GM12878 (cell line): Measurements from ENCODE around the gene ADH7. TPM values are rescaled to one million over a fixed set of nuclear protein-coding genes. Genes with fewer than 3 reads are reported as not detected.

Source experiments
- ATAC-seq: fragments of 200-7000 bp; cut with Tn5 transposase; 3 replicates; pipeline ENCODE4 v1.9.1; 2020; ENCODE audit warnings: mild to moderate bottlenecking, moderate library complexity
- BruUV-seq: library from RNA; stranded (reverse); fragments of 400-500 nt; replicated peaks from 2 replicates; lab custom pipeline; 2021; lab: Mats Ljungman, UMichigan
- CTCF ChIA-PET: fragments of 300-600 bp; sonication (Branson Sonifier 250); formaldehyde crosslinking; extraction: SDS; loops from one replicate; lab custom pipeline; 2021; ENCODE audit warnings: inconsistent platforms; lab: Yijun Ruan, JAX
- POLR2A ChIA-PET: fragments of 350-600 bp; formaldehyde crosslinking; extraction: SDS; loops from one replicate; lab custom pipeline; 2021; ENCODE audit warnings: inconsistent platforms; lab: Charles Lee
- RAD21 ChIA-PET: fragments of 300-600 bp; sonication (Branson Sonifier 250); formaldehyde crosslinking; loops from one replicate; lab custom pipeline; 2023; ENCODE audit warnings: antibody characterized with exemption; ENCODE audit not compliant: unreplicated experiment; lab: Charles Lee
- SMC1A ChIA-PET: fragments of 300-600 bp; sonication (Branson Sonifier 250); formaldehyde crosslinking; loops from one replicate; lab custom pipeline; 2023; ENCODE audit not compliant: unreplicated experiment, uncharacterized antibody; lab: Charles Lee
- DNase-seq: peaks from one replicate; pipeline ENCODE4 v3.0.0-alpha.2; 2011; ENCODE audit warnings: low read depth, low spot score
- FAIRE-seq: peaks from 3 replicates; lab custom pipeline; 2011; peaks lifted over from hg19 to GRCh38; lab: Jason Lieb, UNC
- H2AFZ ChIP-seq: 2 replicates; pipeline ENCODE4 v1.6.0; 2011; ENCODE audit warnings: low read depth, low read length, control low read depth; ENCODE audit not compliant: control insufficient read depth
- H3K27ac ChIP-seq: 2 replicates; pipeline ENCODE4 v1.5.1; 2011; ENCODE audit warnings: control low read depth; ENCODE audit not compliant: control insufficient read depth, insufficient read depth
- H3K27me3 ChIP-seq, 2 experiments: replicated peaks in 1 of 2; 2 replicates each; pipeline versions ENCODE4 v1.6.0 to v1.6.1; 2011; ENCODE audit warnings: low read length in 1 of 2; ENCODE audit not compliant: control insufficient read depth in 2 of 2, insufficient read depth in 2 of 2
- H3K36me3 ChIP-seq, 2 experiments: 2 replicates each; pipeline ENCODE4 v1.5.1; 2011; ENCODE audit warnings: low read length in 1 of 2; ENCODE audit not compliant: control insufficient read depth in 2 of 2, insufficient read depth in 2 of 2
- H3K4me1 ChIP-seq: 2 replicates; pipeline ENCODE4 v1.6.1; 2011; ENCODE audit warnings: mild to moderate bottlenecking, low read length, moderate library complexity, mixed read lengths; ENCODE audit not compliant: control insufficient read depth, insufficient read depth
- H3K4me2 ChIP-seq: 2 replicates; pipeline ENCODE4 v1.6.0; 2011; ENCODE audit warnings: control low read depth; ENCODE audit not compliant: control insufficient read depth, insufficient read depth
- H3K4me3 ChIP-seq: fragments of 200-600 bp; sonication (generic); 2 replicates; pipeline ENCODE4 v1.5.1; 2016
- H3K79me2 ChIP-seq: 2 replicates; pipeline ENCODE4 v1.6.0; 2011; ENCODE audit warnings: low read length; ENCODE audit not compliant: control insufficient read depth, insufficient read depth
- H3K9ac ChIP-seq: 2 replicates; pipeline ENCODE4 v1.8.0; 2011; ENCODE audit warnings: low read length, control low read depth, mixed read lengths; ENCODE audit not compliant: control insufficient read depth, insufficient read depth
- H3K9me3 ChIP-seq: replicated peaks from 3 replicates; pipeline ENCODE4 v1.5.1; 2011; ENCODE audit warnings: mild to moderate bottlenecking, low read length; ENCODE audit not compliant: control insufficient read depth, insufficient read depth
- H4K20me1 ChIP-seq: 2 replicates; pipeline ENCODE4 v1.6.0; 2011; ENCODE audit not compliant: control insufficient read depth, insufficient read depth
- CHD1 ChIP-seq: IDR thresholded peaks from 2 replicates; pipeline ENCODE4 v1.6.1; 2012; ENCODE audit warnings: low read depth, low read length, improper control_type of control experiment
- DPF2 ChIP-seq: fragments of 450-650 bp; IDR thresholded peaks from 2 replicates; pipeline ENCODE4 v1.6.1; 2017; ENCODE audit warnings: mild to moderate bottlenecking
- NBN ChIP-seq: fragments of 450-650 bp; IDR thresholded peaks from 2 replicates; pipeline ENCODE4 v1.6.1; 2016
- NFXL1 ChIP-seq: fragments of 450-650 bp; IDR thresholded peaks from 2 replicates; pipeline ENCODE4 v1.6.1; 2017; ENCODE audit warnings: antibody characterized with exemption, mild to moderate bottlenecking, borderline replicate concordance
- NR2C2 ChIP-seq: IDR thresholded peaks from 2 replicates; pipeline ENCODE4 v1.6.1; 2011; ENCODE audit warnings: borderline replicate concordance, low read depth; ENCODE audit not compliant: control insufficient read depth, insufficient read length
- RBBP5 ChIP-seq: fragments of 200-600 bp; sonication (generic); conservative IDR thresholded peaks from 2 replicates; pipeline ENCODE4 v1.6.1; 2016
- RELB ChIP-seq: fragments of 450-650 bp; IDR thresholded peaks from 2 replicates; pipeline ENCODE4 v1.6.1; 2017; ENCODE audit warnings: low read depth, mild to moderate bottlenecking, moderate library complexity
- SMARCA5 ChIP-seq: fragments of 450-650 bp; IDR thresholded peaks from 2 replicates; pipeline ENCODE4 v1.6.1; 2017; ENCODE audit warnings: mild to moderate bottlenecking
- TARDBP ChIP-seq: IDR thresholded peaks from 2 replicates; pipeline ENCODE4 v1.6.1; 2016; ENCODE audit warnings: borderline replicate concordance
- WGBS: methylation state at CpG from one replicate; pipeline ENCODE4 v1.1.6; 2016; ENCODE audit warnings: low lambda C conversion rate; ENCODE audit not compliant: insufficient replicate concordance, insufficient coverage; ENCODE audit errors: missing lambda C conversion rate; 5-methylcytosine and 5-hydroxymethylcytosine counted together
- in situ Hi-C: fragments of 300-500 bp; cut with MboI; formaldehyde crosslinking; loops from 9 replicates; pipeline ENCODE4 v1.14.3; 2018; ENCODE audit warnings: mixed read lengths
- intact Hi-C: fragments of 100-400 bp; cut with micrococcal nuclease; formaldehyde crosslinking; loops from one replicate; pipeline ENCODE4 v1.14.2; 2022; ENCODE audit not compliant: unreplicated experiment
- polyA plus RNA-seq, 11 experiments: library from polyadenylated mRNA; depleted of rRNA in 4 of 11; unstranded in 6 of 11; stranded (reverse) in 5 of 11; fragments of >200 nt; fragmentation: Nextera tagmentation in 4 of 11; fragmentation: Illumina TruSeq in 1 of 11; extraction: Ambion mirVana in 4 of 11; extraction: Trizol in 1 of 11; gene quantifications; 1 replicate in 1 of 11; 2 replicates in 10 of 11; pipeline versions ENCODE4 v1.2.1 to v1.2.3, GENCODE V29; 2011 to 2016; ENCODE audit warnings: inconsistent platforms in 2 of 11, missing spikeins in 2 of 11, low read depth in 1 of 11
- total RNA-seq, 4 experiments: library from RNA; depleted of rRNA in 3 of 4; stranded (reverse); fragments of >200 nt in 3 of 4; fragmentation: Illumina TruSeq in 1 of 4; extraction: Trizol in 1 of 4; gene quantifications; 2 replicates each; pipeline versions ENCODE4 v1.2.1 to v1.2.3, GENCODE V29; 2013 to 2021

ADH7 gene
- total and polyA plus RNA-seq, 10 of the 15 experiments (the other 5 are each of a cell fraction or from before 2014, with no cell fraction given), result not detected

GRCh38 chr4:99400831-99401230 lies 34.3 kb downstream of the ADH7 start:
- ChIA-PET CTCF (no interaction called here), POLR2A (no interaction called here), SMC1A (interaction anchor here (1.4 to 1.5 kb wide), 2 partner anchors 14 to 344 kb away, joined by 3 to 4 read pairs; no protein-coding TSS in a partner anchor), RAD21 (no interaction called here)
- no peak overlapping the region for H3K4me3 ChIP-seq
- no peak overlapping the region for H3K27ac ChIP-seq
- DNase-seq (no peak), FAIRE-seq (no peak), ATAC-seq (no peak)
- in situ Hi-C loops (loop anchor here (5.0 to 25.0 kb wide), 3 partner anchors 279 to 939 kb away; partner anchors contain the start of gene METAP1), intact Hi-C loops (loop anchor here (5.0 to 10.0 kb wide), 2 partner anchors 1139 to 1256 kb away; partner anchors contain the start of genes RAP1GDS1 and STPG2)
- no peak overlapping the region for H3K9ac ChIP-seq
- TF ChIP-seq NBN (no peak), DPF2 (no peak), RELB (no peak), TARDBP (no peak)
- BruUV-seq, result no TSS peak
- H4K20me1 ChIP-seq, result no peaks in the 10 kb centered on the region
- no peaks in the 10 kb centered on the region for H3K27me3 ChIP-seq
- no peaks in the 10 kb centered on the region for H3K9me3 ChIP-seq
- H2AFZ ChIP-seq, result no peak overlapping the region
- H3K4me1 ChIP-seq, result peaks cover 16% of the 10 kb centered on the region
- H3K36me3 ChIP-seq, result no peaks in the 10 kb centered on the region
- H3K79me2 ChIP-seq, result no peaks in the 10 kb centered on the region
- H3K4me2 ChIP-seq, result no peak overlapping the region

GRCh38 chr4:99399017-99399416 lies 36.1 kb downstream of the ADH7 start:
- ChIA-PET SMC1A (no interaction called here), RAD21 (no interaction called here), CTCF (no interaction called here), POLR2A (interaction anchor here (1.3 kb wide), 1 partner anchor 16 kb away, joined by 4 read pairs; no protein-coding TSS in a partner anchor)
- H3K79me2 ChIP-seq, result no peaks in the 10 kb centered on the region
- no peaks in the 10 kb centered on the region for H3K36me3 ChIP-seq
- H3K27ac ChIP-seq, result no peak overlapping the region
- FAIRE-seq (no peak), ATAC-seq (no peak), DNase-seq (no peak)
- no peaks in the 10 kb centered on the region for H3K27me3 ChIP-seq
- H4K20me1 ChIP-seq, result no peaks in the 10 kb centered on the region
- in situ Hi-C loops, result no loop called here
- no peak overlapping the region for H2AFZ ChIP-seq
- no peak overlapping the region for H3K4me3 ChIP-seq
- no peak overlapping the region for H3K9ac ChIP-seq
- no peaks in the 10 kb centered on the region for H3K9me3 ChIP-seq
- WGBS, result 0% methylated on average over 1 of the region's 1 CpG
- intact Hi-C loops, result no loop called here
- H3K4me2 ChIP-seq, result no peak overlapping the region
- no TSS peak for BruUV-seq
- peaks cover 2% of the 10 kb centered on the region; the same call in 1 of the 2 replicates for H3K4me1 ChIP-seq
- TF ChIP-seq CHD1, result no peak
- no peak for TF ChIP-seq NR2C2
- no peak for TF ChIP-seq RBBP5
- TF ChIP-seq NFXL1, result no peak
- no peak for TF ChIP-seq SMARCA5
